Stomach (tissue), 4 donors: ENCODE data around the gene UTP20.
"Not testable (repeated sequence)": the region's sequence is repeated elsewhere in the genome, so short reads cannot be mapped to it uniquely, and the experiment has no call there.

ENCODE experiments used
- CTCF ChIP-seq, 7 experiments: fragments of 450-650 bp in 4 of 7; fragments of 200-600 bp in 3 of 7; sonication (generic) in 3 of 7; IDR thresholded peaks; one replicate each; pipeline ENCODE4 v1.5.1; 2016 to 2019; ENCODE audit warnings: antibody characterized with exemption in 7 of 7, control low read depth in 2 of 7, mild to moderate bottlenecking in 1 of 7
- EP300 ChIP-seq: sonication (generic); formaldehyde crosslinking; IDR thresholded peaks from one replicate; pipeline ENCODE4 v1.6.1; 2017; ENCODE audit warnings: antibody characterized with exemption
- POLR2A ChIP-seq, 4 donors: fragments of 450-650 bp; IDR thresholded peaks; one replicate each; pipeline ENCODE4 v1.6.1; 2016; ENCODE audit warnings: antibody characterized with exemption in 4 of 4, control low read depth in 2 of 4, mild to moderate bottlenecking in 1 of 4, moderate library complexity in 1 of 4
- POLR2AphosphoS5 ChIP-seq, 3 donors: sonication (generic); formaldehyde crosslinking; IDR thresholded peaks; one replicate each; pipeline ENCODE4 v1.6.1; 2016; ENCODE audit warnings: antibody characterized with exemption in 3 of 3

- TF ChIP-seq CTCF (IDR thresholded peaks at IDR 0.05); POLR2A (IDR thresholded peaks at IDR 0.05); EP300; POLR2AphosphoS5 (IDR thresholded peaks at IDR 0.05): not testable (repeated sequence)
These were observed 142.2 kb downstream of the UTP20 start for GRCh38 chr12:101422066-101422465.
